Stimulated activated naive CD4-positive, alpha-beta T cell treated with Interleukin-2 at 50 U/mL for 16 hours (primary cell): ENCODE data around the gene PKP4.
"Not testable (repeated sequence)": the region's sequence is repeated elsewhere in the genome, so short reads cannot be mapped to it uniquely, and the experiment has no call there.

ENCODE experiments used
- DNase-seq: peaks from one replicate; lab custom pipeline; 2025; lab: John Stamatoyannopoulos, UW

PKP4 gene

DNA sequence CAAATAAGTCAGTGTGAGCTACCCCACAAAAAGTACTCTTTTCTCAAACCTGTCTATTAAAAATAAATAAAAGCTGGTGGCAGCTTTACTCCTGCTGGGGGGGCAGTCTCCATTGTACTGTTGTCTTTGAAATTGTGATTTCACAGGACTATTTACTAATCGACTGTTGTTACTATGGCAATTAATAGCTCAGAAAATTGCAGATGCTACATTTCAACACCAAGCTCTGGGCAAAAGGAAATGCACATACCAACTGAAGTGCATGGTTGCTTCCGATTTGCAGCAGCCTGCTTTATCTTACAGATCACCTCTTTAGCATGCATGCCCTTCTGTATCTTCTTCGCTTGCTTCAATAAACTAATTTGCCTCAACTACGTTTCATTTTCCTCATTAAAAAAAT lies 220.8 kb downstream of the PKP4 start:
- DNase-seq, result no peak

DNA sequence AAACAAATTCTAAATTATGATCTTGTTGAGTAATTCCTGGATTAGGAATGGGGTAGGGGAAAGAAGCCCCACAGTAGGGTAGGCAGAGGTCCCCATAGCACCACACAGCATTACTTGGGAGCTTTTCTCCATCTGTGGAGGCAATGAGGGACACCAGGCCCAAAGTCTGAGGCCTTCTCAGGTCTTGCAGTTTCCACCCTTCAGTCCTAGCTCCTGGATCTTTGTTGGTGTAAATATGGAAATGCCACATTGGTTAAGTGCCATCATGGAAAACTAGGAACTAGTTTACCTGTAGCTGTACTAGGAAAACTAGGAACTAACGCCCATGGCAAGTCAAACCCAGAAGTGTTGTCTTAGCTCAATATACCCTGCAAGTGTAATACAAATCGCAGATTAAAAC lies 225.1 kb downstream of the PKP4 start:
- DNase-seq, result no peak

DNA sequence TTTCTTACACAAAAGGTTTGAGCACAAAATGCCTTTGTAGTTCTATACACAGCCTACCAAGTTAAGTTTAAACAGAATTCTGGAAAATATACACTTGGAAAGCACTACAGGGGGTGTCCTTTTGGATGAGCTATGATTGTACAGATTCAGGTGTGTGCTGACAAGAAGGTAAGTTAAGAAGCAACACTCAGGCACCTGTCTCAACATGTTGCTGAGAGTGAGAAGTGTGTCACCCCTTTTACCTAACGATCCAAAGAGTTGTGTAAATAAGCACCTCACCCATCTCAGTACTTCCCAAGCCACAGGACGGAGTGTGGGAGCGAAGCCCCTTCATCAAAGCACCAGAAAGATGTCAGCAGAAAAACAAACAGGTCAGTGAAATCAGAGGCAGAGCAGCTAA lies 228.9 kb downstream of the PKP4 start:
- DNase-seq, result no peak

DNA sequence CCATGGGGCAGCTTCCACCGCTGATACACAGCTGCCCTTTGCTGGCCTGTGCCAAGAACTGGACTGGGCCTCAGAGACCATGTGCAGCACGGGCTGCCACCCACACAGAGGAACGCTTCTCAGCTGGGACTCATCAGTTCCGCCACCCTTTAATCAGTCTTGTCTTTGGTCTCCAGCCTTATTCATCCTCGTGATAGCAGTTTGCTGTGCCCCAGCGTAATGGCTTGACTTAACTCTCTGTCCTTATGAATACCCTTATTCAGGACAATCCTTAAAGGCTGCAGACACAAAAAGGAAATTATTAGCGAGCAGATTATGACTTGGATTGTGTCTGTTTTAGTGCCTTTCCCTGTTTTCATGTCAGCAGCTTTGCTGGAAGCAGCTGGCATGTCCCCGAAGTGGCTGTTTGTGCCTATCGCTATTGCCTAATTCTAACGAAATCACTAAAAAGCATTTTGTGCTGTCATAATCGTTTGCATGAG lies 229.5 kb downstream of the PKP4 start:
- DNase-seq, result no peak

DNA sequence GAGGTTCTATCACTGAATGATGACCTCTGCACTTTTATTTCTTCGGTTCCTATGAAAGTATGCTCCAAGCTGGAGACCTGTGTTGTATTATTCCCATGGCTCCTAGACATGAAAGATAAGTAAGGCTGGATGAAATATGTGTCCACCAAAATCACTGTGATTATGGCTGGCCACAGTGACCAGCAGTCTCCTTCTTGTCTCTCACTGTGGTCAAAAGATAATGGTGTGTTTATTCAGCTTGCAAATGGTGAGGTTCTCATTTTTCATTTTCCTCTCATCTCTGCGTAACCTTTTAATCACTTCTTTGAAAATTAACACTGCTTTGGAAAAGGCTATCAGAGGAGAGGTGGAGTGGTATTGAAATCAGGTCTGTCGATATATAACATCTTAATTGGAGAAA lies 230.6 kb downstream of the PKP4 start:
- no peak for DNase-seq

DNA sequence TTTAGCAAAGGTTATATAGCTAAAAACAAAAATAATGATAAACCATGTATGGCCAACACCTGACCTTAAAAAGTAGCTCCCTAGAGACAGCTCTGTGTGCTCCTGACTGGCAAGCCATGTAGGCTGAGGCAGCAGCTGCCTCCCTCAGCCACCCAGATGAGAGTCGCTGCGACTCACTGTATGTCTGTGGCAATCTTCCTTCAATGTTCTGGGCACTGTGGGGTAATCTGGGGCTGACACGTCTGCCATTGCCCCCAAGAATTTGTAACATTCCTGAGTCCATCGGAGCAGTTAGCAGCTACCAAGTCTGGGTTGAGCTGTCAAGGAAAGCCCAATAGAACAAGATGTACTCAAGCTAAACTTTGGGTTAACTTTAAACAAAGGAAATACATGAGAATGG lies 232.0 kb downstream of the PKP4 start:
- DNase-seq, result no peak

DNA sequence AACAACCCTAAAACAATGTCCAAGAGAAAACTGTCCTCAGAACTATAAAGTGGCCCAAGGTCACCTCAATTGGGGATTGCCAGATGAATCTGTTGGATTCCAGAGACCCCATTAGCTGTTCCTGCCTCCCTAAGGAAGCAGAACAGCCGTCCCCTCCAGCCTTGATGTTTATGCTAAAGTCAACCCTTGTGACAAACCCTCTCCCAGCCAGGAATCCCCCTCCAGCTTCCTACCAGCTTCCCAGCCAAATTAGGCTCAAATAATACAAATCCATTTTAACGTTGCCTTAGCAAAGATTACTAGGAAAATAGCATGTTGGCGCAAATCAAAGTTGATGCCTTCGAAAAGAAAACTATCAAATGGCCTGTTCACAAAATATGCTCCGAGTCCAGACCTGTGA lies 232.6 kb downstream of the PKP4 start:
- DNase-seq, result no peak

DNA sequence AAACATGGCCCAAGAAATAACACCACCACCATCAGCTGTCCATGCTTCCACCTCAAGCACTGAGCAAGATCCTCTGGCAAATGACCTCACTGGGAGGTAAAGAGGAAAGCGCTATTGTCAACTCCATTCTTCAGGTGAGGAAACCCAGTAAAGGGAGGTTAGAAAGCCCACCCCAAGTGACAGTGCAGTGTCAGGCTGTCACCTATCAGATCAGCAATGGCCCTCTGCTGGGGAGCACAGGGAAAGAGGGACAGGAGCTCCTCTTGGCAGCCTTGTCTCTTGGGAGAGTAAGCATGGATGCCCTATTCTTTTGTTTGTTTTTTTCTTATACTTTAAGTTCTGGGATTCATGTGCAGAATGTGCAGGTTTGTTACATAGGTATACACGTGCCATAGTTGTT lies 234.1 kb downstream of the PKP4 start:
- no peak for DNase-seq

DNA sequence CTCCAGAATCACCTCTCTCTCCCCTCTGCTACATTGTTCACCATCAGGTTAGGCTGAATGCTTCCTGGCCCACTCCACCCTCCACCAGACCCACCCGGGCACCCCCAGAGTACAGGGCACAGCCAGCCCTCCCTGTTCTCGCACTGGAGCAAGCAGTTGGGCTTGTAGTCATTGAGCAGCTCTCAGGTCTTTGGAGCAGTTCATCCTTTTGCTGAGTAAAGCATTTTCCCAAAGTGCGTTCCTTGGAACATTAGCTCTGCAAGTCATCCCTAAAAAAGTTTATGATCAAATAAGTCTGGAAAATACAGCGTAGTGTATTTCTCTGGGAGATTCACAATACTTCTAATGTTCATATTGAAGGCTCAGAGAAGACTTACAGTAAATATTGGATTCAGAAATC lies 234.9 kb downstream of the PKP4 start:
- DNase-seq, result no peak

DNA sequence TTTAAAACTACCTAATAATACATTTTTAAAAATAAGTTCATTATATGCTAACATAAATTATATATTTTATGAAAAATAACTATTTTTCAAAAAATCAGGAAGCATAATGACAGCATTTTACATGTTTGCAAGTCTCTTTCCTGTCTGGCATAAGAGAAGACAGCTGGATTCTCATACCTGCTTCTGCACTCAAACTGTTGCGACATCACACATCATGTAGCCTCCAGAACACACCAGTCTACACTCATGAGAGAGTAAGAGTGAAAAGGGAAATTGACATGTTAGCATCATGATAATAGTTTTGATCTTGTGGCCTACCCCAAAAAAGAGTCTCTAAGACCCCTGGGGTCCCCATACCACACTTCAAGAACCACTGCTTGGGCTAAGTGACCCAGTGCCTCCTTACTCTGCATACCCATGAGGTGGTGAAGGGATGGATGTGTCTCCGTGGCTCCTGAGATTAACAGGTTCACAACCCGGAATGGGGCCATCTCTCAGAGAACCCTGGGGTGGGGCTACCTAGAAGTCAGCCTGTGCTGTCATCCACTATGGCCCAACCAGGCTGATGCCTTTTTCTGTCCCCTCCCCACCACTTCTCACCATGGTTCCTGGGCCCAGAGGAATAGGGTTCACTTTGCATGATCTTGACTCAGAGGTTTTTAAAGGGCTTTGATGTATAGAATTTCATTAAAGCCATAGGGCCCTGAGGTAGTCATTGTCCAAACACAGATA lies 235.8 kb downstream of the PKP4 start:
- DNase-seq, result no peak

DNA sequence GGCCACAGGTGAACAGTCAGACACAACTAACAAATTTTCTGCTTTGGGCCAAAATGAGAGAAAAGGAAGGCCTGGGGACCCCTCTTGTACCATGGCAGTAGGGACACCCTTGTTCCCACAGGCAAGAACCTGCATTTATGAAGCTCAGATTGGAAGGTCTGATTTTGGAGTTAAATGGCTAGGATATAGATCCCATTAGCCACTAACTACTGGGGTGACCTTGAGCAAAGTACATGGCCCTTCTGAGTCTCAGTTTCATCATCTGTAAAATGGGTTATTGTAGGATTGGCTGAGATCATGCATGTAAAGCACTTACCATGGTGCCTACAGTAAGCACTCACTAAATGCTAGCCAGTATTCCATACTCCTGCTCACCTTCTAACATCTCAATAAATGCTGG lies 236.7 kb downstream of the PKP4 start:
- DNase-seq, result no peak

DNA sequence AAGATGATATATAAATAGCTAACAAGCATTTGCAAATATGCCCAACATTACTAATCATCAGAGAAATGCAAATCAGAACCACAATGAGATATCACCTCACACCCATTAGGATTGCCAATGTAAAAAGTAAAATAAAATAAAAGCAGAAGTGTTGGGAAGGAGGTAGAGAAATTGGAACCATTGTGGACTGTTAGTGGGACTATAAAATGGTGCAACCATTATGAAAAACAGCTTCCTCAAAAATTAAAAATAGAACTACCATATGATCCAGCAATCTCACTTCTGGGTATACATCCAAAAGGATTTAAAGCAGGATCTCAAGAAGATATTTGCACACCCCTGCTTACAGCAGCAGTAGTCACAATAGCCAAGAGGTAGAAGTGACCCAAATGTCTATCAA lies 238.6 kb downstream of the PKP4 start:
- DNase-seq, result no peak

DNA sequence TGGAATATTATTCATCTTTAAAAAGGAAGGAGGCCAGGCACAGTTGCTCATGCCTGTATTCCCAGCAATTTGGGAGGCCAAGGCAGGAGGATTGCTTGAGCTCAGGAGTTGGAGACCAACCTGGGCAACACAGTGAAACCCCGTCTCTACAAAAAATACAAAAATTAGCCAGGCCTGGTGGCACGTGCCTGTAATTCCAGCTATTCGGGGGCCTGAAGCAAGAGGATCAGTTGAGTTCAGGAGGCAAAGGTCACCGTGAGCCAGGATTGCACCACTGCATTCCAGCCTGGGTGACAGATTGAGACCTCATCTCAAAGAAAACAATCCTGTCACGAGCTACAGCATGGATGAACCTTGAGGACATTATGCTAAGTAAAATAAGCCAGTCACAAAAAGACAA lies 239.0 kb downstream of the PKP4 start:
- not testable (repeated sequence) for DNase-seq

DNA sequence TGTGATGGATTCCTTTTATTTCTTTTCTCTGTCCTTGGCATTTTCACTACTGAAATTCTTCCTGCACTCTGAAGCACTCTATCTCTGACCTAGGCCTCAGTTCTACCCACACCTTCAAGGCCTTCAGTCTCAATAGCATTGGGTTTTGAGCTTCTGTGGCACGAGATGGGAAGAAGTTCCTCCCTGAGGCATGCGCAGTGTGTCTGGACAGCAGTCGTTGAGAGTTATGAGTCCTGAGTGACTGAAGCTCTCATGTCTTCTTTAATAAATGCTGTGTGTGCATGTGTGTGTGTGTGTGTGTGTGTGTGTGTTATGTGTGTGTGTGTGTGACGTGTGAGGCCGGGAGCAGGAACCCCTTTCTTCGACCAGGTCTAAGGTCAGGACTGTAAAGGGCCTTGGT lies 242.6 kb downstream of the PKP4 start:
- no peak for DNase-seq

DNA sequence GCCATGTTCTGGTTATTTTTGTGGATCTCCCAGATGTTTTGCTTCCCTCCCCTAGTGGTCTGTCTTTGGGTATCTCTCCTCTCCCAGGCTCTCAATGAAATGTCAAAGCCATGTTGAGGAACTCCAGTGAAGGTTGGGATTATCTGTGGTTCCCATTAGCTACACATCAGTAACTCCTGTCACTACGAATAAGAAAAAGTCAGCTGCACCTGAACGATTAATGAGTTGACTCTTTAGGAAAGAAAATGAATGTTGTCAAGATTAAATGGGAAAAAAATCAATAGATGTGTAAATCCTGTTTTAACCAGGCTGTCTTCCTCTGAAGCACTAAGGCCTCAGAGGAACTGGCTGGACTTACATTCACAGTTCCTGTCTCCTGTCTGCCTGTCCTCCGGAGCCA lies 244.3 kb downstream of the PKP4 start:
- no peak for DNase-seq

DNA sequence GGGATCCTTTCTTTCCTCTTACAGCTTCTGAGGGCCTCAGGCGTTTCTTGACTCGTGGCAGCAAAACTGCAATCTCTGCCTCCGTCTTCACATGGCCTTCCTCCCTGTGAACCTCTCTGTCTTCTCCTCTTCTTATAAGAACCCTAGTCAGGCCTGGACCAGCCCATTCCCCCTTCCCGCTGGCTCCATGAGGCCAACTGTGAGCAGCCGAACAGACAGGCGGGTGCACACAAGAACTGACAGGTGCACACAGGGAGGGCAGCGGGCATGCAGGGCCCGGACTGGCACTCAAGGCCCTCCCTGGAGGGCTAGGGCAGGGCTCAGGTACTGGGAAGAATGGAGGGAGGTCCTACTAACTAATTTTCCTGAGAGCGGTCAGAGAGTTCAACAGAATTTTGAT lies 246.0 kb downstream of the PKP4 start:
- no peak for DNase-seq

DNA sequence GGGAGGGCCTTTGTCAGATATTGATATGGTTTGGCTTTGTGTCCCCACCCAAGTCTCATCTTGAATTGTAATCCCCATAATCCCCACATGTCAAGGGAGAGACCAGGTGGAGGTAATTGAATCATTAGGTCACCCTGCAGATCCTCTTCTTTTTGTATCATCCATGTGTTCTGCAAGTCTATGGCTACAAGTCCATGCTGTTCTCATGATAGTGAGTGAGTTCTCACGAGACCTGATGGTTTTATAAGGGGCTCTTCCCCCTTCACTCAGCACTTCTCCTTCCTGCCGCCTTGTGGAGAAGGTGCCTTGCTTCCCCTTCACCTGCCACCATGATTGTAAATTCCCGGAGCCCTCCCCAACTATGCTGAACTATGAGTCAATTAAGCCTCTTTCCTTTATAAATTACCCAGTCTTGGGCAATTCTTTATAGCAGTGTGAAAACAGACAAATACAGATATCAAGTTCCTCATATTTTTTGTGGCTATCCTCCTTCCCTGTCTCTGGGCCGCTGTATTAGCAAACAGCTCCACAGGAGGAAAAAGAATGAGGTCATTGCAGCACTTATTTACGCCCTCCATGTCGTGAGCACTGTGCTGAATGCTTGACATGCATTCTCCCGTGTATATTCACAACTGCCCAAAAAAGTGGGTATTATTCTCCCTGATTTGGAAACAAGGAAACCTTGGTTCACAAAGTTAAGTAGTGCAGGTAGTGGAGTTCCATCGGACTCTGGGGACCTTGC lies 248.1 kb downstream of the PKP4 start:
- not testable (repeated sequence) for DNase-seq

DNA sequence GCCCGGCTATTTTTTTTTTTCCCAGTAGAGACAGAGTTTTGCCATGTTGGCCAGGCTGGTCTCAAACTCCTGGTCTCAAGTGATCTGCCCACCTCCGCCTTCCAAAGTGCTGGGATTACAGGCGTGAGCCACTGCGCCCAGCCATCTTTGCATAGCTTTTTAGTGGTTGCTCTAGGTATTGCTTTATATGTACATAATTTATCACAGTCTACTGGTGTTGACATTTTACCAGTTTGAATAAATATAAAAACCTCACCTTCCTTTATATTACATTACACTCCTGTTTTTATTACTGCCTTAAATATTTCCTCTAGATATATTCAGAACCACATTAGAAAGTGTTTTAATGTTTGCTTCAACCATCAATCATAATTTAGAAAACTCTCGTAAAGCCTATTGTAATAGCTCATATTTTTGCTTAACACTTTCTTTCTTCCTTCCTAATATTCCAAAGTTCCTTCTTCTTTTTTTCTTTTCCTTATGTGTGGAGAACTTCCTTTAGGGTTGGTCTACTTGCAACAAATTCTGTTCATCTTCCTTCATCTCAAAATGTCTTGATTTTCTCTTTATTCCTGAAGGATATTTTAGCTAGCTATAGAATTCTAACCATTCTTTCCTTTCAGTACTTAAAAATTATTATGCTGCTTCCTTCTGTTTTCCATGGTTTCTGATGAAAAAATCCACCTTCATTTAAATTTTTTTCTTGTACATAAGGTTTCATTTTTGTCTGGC lies 256.2 kb downstream of the PKP4 start:
- DNase-seq, result no peak

DNA sequence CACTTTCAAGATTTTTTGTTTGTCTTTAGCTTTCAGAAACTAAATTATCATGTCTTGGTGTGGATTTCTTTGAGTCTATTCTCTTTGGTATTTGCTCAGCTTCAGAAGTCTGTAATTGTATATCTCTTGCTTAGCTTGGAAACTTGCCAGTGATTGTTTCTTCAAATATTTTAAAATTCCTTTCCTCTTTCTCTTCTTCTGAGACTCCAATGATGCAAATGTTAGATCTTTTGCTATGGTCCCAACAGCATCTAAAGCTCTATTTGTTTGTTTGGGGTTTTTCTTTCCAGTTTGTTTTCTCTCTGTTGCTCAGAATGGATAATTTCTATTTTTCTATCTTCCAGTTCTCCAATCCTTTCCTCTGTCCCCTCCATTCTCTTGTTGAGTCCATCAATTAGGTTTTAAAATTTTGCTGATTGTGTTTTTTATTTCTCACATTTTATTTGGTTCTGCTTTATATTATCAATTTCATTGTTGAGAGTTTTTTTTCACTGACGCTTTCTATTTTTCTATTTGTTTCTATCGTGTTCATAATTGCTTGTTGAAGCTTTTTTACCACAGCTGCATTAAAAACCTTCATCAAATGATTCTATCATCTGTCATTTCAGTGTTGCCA lies 256.9 kb downstream of the PKP4 start:
- no peak for DNase-seq

DNA sequence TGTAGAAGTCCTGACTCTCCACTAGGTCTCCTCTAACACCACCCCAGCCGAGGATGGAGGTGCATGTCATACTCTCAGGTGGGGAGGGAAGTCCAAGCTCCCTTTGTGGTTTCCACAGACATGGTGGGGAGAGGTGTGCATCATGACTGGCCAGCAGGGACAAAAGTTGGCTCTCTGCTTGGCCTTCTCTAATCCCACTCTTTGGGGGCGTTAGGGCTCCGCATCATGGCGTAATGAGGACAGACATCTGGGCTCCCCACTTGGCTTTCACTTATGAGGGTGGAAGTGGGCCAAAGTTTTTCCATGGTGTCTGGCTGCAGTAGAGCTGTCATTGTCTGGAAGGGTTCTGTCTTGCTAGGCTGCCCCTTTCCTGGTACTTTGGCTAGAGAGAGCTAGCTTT lies 257.7 kb downstream of the PKP4 start:
- DNase-seq, result no peak

DNA sequence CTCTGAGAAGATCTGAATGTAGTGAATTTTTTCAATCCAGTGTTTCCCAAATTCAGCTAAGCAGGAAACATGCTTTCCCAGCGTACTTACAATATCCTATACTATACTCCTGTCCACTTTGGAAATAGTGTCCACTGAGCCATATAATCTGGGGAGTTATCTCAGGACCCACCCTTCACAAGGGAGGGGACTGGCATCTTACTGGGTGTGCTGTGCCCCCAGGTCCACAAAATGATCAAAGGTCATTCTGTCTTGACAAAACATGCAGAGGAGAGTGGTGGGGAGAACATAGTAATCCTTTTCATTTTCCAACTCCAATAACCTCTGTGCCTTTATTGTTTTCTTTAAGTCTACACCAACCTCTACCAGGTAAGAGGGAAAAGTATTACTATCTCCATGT lies 258.6 kb downstream of the PKP4 start:
- no peak for DNase-seq

DNA sequence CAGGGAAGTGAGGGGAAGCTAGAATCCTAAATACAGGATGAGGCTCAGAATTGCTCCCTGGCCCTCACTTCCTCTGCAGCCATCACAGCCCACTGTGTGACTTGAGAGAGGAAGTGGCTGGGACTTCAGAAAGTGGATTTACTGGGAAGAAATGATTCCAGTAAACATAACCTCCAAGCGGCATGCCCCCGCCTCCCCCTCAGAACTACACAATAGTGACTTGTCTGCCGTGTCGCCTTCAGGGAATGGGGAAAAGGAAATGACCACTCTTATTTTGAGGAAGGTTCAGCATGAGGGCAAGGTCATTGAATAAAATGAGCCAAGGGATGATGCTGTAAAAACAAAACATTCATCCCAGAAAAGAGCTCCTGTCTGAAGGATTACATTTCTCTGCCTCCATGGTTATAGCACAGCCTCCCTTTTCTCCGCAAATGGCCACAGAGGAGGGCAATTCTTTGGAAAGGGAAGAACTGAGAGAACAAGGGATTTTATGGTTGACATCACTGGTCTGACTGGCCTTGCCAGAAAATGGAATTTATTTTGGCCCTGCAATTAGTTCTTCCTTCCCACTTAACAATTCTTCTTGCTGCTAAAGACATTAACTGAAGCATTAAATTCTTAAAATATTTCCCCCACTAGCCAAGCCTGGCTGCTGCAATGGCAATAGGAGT lies 259.5 kb downstream of the PKP4 start:
- no peak for DNase-seq
